Nephron (organoid): Measurements from ENCODE around the gene LLGL2.

Experiments used
- H3K27ac Mint-ChIP-seq, 3 experiments: 2 replicates each; pipeline ENCODE4 v1.8.0; 2020; ENCODE audit warnings: mixed read lengths in 3 of 3, mild to moderate bottlenecking in 2 of 3, moderate library complexity in 1 of 3
- H3K27me3 Mint-ChIP-seq: 2 replicates; pipeline ENCODE4 v1.8.0; 2021; ENCODE audit warnings: low read depth, mild to moderate bottlenecking, moderate library complexity, mixed read lengths
- H3K36me3 Mint-ChIP-seq: 2 replicates; pipeline ENCODE4 v1.8.0; 2020; ENCODE audit warnings: low read depth, mixed read lengths
- H3K4me1 Mint-ChIP-seq: 2 replicates; pipeline ENCODE4 v1.8.0; 2020; ENCODE audit warnings: mixed read lengths
- H3K4me3 Mint-ChIP-seq, 3 experiments: 2 replicates each; pipeline ENCODE4 v1.8.0; 2020; ENCODE audit warnings: mild to moderate bottlenecking in 3 of 3, mixed read lengths in 3 of 3, moderate library complexity in 2 of 3
- H3K9me3 Mint-ChIP-seq: 2 replicates; pipeline ENCODE4 v1.8.0; 2020; ENCODE audit warnings: mixed read lengths
- CTCF ChIP-seq, 3 experiments: fragments of 200-600 bp; sonication (generic); IDR thresholded peaks; one replicate each; pipeline ENCODE4 v1.5.0; 2021; ENCODE audit warnings: antibody characterized with exemption in 3 of 3; ENCODE audit not compliant: unreplicated experiment in 3 of 3

LLGL2 gene

GRCh38 chr17:75507733-75508719 is 17.5 kb upstream of the LLGL2 start:
- Mint-ChIP-seq H3K4me1 (peaks cover 30% of the 10 kb centered on the region), H3K4me3 (no peak overlapping the region), H3K27me3 (no peaks in the 10 kb centered on the region), H3K27ac (no peak overlapping the region), H3K9me3 (no peaks in the 10 kb centered on the region), H3K36me3 (peaks cover 24% of the 10 kb centered on the region)
- no peak for TF ChIP-seq CTCF (IDR thresholded peaks at IDR 0.05; ENCODE audit: unreplicated experiment in 3 of 3)

- no peak for TF ChIP-seq CTCF (IDR thresholded peaks at IDR 0.05; ENCODE audit: unreplicated experiment in 3 of 3)
- Mint-ChIP-seq H3K9me3 (no peaks in the 10 kb centered on the region), H3K27ac (no peak overlapping the region), H3K4me1 (peaks cover 37% of the 10 kb centered on the region), H3K27me3 (no peaks in the 10 kb centered on the region), H3K4me3 (no peak overlapping the region), H3K36me3 (peaks cover 25% of the 10 kb centered on the region)
Measured at GRCh38 chr17:75508931-75509361, 16.6 kb upstream of the LLGL2 start.

- Mint-ChIP-seq H3K4me1 (peaks cover 39% of the 10 kb centered on the region), H3K4me3 (peak overlapping the region in 1 of 3 experiments; percentile 41), H3K9me3 (no peaks in the 10 kb centered on the region), H3K36me3 (peaks cover 25% of the 10 kb centered on the region), H3K27ac (peak overlapping the region in 1 of 3 experiments; percentile 10), H3K27me3 (no peaks in the 10 kb centered on the region)
- TF ChIP-seq CTCF (IDR thresholded peaks at IDR 0.05; ENCODE audit: unreplicated experiment in 3 of 3), result no peak
Measured at GRCh38 chr17:75509528-75510258, 15.8 kb upstream of the LLGL2 start.

DNA sequence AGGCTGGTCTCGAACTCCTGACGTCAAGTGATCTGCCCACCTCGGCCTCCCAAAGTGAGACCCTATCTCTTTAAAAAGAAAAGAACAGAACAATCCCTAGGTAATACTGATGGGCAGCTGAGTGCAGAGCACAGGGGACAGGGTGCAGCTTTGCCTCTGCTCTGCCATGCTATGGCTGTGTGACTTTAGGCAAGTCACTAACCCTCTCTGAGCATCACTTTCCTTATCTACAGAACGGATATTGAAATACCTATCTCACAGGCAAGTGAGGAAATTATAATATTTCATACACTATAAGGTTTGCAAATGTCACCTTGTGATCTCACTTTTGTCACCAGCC is 14.3 kb upstream of the LLGL2 start:
- Mint-ChIP-seq H3K27ac (no peak overlapping the region), H3K36me3 (peaks cover 19% of the 10 kb centered on the region), H3K4me3 (peak overlapping the region in 1 of 3 experiments; percentile 35), H3K27me3 (no peaks in the 10 kb centered on the region), H3K9me3 (no peaks in the 10 kb centered on the region), H3K4me1 (peaks cover 39% of the 10 kb centered on the region)
- no peak for TF ChIP-seq CTCF (IDR thresholded peaks at IDR 0.05; ENCODE audit: unreplicated experiment in 3 of 3)

GRCh38 chr17:75511610-75512575 is 13.6 kb upstream of the LLGL2 start:
- H3K27ac Mint-ChIP-seq, result no peak overlapping the region
- H3K27me3 Mint-ChIP-seq, result no peaks in the 10 kb centered on the region
- H3K4me1 Mint-ChIP-seq, result peaks cover 39% of the 10 kb centered on the region
- H3K36me3 Mint-ChIP-seq, result peaks cover 17% of the 10 kb centered on the region
- TF ChIP-seq CTCF (IDR thresholded peaks at IDR 0.05; ENCODE audit: unreplicated experiment in 3 of 3), result no peak
- H3K4me3 Mint-ChIP-seq, result peak overlapping the region; percentile 87 to 89 (median 88)
- H3K9me3 Mint-ChIP-seq, result no peaks in the 10 kb centered on the region
